Central memory CD4-positive, alpha-beta T cell (primary cell): ENCODE measurements around the gene STRA6.

ENCODE experiments used
- DNase-seq: peaks from one replicate; pipeline ENCODE4 v3.0.0; 2022

The STRA6 gene

DNA sequence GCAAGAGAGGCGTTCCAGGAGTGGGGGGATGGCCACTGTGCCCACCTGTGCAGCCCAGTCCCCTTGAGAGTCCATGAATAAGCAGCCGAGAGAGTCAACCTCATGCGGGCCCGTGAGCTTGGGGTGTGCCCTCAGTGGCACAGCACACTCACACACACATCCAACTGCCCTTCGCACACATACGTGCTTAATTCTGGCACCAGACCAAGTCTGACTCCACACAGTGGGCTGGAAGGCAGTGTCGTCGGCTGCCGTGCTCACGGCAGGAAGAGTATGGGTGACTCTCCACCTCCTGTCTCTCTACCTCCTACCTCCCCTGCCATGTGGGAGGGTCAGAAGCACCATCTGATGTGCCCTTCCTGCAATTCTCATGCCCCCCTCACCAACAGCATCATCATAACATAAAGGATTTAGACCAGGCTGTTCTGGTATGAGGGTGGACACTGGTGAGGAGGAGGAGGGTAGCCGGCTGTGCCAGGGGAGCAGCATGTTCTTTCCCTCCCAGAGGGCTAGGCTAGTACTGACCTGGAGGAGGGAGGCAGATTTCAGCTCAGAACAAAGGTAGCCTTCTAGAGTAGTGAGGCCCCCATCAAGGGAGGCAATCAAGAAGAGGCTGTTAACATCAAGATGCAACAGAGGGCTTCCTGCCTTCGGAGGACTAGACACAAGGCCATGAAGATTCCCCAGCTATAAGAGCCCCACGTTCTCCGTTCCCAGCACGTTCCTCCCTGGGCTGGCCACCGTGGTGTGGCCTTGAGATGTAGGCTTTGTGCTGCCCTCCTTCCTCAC, 5.3 kb upstream of the STRA6 start:
- no peak for DNase-seq

DNA sequence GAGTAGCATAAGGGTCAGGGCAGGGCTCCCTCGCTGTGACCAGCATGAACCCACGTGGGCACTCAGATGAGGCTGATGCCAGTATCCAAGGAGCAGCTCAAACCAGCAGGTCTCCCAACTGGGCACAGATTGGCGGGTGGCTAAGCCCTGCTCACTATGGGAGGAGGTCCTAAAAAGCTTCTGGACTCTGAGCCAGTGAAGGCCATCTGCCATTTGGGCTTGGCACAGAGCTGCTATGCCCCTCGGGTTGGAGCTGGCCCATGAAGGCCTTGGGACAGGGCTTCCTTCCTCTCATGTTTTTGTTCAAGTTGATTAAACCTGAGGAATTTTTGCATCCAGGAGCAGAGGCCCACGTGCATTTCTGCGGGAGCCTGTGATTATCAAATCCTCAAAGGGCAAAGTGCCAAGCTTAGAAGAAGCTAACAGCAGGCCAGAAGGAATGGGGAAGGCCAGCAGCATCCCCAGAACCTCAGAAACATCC, 4.3 kb upstream of the STRA6 start:
- no peak for DNase-seq

DNA sequence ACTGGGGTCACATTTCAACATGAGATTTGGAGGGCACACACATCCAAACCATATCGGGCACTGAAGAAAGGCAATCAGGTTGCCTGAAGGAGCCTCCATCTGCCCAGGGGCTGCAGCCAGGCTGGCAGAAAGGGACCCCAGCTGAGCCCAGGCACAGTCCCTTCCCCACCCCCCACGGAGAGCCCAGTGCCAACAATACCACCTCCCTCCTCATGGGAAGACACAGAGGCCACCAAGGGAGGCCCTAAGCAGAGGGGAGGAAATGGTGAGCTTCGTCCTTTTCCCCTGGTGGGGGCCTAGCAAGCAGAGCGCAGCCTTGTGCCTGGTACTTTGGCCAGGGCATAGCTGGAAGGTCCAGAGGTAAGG, 3.0 kb upstream of the STRA6 start:
- DNase-seq = no peak

GRCh38 chr15:74203914-74204431, 1.4 kb upstream of the STRA6 start:
- no peak for DNase-seq

GRCh38 chr15:74201710-74202420, 722 bp downstream of the STRA6 start:
- DNase-seq = no peak

- no peak for DNase-seq
These were observed 1.6 kb downstream of the STRA6 start for GRCh38 chr15:74200871-74201419.

DNA sequence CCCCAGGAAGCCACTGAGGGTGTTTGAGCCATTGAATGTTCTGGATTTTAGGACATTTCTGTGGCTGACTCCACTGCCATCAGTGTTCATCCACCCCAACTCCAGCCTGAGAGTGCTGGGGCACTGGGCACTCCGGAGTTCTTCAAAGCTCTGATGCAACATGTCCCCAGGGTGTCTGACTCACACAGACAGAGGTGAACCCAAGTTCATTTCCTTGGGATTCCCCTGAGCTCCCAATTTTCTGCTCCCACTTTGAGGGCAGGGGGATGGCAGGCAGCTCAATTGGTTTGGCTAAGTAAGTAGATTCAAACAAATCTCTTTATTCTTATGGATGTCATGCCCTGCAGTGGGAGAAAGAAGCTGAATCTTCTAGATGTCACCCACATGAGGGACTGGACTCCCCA, 2.2 kb downstream of the STRA6 start:
- DNase-seq = no peak

GRCh38 chr15:74199297-74199652, 3.3 kb downstream of the STRA6 start:
- no peak for DNase-seq

DNA sequence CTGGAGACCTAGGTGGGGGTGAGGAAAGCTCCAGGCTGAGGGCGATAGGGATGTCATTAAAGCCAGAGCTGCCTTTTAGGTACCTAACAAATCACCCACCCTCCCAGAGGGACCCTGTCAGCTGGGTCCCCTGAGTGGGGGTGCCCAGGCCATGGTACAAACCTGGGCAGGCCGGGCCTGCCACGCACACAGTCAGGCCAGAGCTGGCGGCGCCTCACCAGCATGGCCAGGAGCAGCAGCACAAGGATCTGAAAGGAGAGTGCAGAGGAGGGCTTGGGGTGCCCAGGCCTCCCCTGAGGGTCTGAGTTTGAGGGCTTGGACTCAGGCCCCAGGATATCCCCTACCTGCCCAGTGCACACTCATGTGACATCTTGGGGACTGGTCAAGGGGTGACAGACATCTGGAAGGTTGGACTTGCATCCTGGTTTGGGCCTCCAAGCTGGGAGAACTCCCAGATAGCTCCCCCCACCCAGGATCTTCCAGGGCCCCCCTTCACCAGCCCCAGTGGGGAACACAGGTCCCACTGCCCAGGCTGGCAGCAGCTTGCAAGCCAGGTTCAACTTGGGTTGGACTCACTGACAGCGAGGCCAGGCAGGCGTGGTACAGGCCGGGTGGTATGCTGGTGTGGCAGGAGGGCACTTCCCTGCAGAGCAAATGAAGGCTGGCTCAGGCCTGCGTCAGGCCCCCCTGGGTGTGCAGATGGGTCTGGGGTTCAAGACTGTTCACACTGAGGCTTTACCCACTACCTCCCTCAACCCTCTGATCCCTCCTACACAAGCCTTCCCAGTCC, 5.2 kb downstream of the STRA6 start:
- no peak for DNase-seq

DNA sequence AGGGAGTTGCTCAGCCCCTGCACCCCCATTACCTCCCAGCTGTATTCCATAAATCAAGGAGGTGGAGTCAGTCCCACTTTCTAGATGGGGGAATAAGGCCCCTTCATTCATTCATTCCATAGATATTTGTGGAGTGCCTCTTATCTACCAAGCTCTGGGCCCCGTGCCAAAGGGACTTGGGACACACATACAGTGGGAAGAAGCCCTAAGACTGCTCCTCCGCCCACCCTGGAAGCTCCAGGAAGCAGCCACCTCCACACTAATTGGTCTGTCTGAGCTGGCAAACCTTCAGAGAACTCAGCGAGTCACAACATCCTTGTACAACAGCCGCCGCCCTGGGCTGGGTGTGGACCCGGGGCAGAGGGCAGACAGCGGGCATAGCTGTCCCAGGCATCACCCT, 6.4 kb downstream of the STRA6 start:
- DNase-seq = no peak

DNA sequence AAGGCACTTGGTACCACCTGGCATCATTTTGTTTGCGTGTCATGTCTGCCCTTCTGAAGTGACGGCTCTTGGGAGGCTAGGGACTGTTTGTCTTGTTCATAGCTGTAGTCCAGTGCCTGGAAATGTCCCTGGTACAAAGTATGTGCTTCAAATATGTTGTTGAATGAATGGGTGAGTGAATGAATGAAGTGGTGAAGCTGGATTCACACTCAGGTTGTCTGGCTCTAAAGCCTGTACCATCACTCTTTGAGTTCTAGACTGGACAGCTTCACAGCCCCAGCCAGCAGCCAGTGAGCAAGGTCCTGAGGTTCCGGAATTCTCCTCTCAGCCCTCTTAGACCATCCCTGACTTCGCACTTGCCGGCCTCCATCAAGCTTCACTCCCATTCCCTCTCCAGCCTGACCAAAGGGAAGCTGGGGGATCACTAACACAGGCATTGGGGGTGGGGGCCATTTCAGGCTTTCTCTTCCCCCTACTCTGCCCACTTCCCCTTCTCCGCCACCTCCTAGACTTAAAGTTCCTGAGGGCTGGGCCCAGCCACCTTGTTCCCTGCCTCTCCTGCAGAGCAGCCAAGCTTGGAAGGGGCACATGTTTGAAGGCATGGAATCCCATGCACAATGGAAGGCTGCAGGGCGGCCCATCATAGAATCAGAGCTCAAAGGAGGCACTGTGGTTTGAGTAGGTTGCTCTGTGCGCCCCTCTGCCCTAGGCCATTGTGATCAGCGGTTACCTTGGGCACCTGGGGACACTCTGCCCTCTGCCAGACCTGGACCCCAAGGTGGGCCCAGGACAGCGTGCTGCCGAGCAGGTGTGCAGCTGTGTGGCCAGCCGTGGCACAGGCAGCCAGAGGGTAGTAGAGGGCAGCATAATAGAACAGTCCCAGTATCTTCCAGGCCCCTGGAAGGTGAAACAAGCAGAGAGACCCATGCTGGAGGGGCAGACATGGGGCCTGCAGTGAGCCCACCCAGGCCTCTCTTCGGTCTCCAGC, 7.7 kb downstream of the STRA6 start:
- no peak for DNase-seq

- no peak for DNase-seq
These were observed 8.7 kb downstream of the STRA6 start for GRCh38 chr15:74193905-74194304.

DNA sequence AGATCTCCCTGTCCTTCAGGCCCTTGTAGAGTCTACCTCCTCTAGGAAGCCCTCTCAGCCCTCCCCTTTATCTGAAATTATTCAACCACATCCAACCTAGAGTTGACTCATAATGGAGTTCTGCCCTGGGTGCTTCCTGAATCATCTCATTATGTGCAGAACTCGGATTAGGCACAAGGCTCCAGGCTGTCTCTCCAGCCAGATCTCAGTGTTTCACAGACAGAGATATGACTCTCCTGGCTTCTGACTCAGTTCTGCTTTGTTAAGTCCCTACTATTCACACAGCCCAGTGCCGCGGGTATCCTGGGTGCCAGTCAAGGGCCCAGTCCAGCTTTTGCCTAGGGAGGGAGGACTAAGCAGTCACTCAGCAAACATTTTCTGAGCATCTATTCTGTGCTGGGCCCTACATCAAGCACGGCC, 9.3 kb downstream of the STRA6 start:
- no peak for DNase-seq

DNA sequence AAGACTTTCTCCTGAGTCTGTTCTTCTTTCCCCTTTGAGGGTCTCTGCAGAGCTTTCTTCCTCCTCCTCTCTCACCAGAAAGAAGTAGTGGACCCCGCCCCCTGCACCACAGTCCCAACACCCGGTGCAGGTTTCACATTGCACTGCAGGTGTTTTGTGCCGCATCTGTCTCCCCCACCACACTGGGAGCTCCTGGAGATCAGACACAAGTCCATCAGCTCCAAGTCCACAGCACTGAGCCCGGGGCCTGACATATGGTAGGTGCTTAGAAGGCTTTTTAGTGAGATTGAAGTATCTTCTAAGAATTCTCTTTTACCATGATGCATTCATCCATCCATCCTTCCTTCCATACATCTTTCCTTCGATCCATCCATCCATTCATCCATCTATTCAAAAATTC, 9.8 kb downstream of the STRA6 start:
- no peak for DNase-seq

GRCh38 chr15:74191798-74192197, 10.8 kb downstream of the STRA6 start:
- no peak for DNase-seq

- no peak for DNase-seq
These were observed 14.4 kb downstream of the STRA6 start for GRCh38 chr15:74188216-74188615.

- DNase-seq = no peak
These were observed 16.8 kb downstream of the STRA6 start for GRCh38 chr15:74185710-74186348.

GRCh38 chr15:74184582-74185091, 17.9 kb downstream of the STRA6 start:
- no peak for DNase-seq

GRCh38 chr15:74182131-74182530, 20.5 kb downstream of the STRA6 start:
- no peak for DNase-seq

DNA sequence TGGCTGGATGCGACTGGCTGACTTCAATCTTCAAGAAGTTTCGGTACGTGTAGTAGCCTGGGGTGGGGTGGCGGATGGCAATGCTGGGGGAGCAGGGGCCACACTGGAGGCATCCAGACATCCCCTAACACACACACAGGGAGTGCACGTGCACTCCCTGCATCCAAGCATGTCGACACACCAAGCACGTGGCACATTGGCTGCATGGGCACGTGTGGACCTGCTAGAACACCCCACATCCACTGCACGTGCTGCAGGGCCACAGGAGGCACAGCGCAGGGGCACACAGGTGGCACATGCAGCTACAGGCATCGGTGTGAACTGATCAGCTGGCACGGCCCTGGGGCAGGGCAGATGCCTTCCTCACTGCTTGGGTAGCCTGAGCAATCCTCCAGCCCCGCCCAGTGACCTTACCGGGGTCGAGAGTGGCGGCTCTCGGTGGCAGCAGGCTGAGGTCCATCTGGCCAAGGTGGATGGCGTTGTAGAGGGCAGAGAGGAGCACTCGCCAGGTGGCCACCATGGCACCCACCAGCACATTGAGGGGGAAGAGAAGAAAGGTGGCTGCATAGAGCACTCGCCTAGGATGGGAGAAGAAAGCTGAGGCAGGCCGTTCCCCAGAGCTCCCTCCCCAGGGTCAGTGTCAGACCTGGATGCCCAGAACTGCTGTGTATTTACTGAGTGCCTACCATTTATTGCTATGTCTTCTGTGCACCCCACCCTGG, 21.5 kb downstream of the STRA6 start:
- DNase-seq = no peak
